GM21367 (cell line): Measurements from ENCODE around the gene NUP210.

ENCODE experiments used
- ATAC-seq: cut with Tn5 transposase; IDR thresholded peaks from one replicate; pipeline ENCODE4 v1.9.1; 2021; ENCODE audit not compliant: unreplicated experiment

NUP210 gene

GRCh38 chr3:13325892-13326443 lies 94.2 kb downstream of the NUP210 start:
- no peak for ATAC-seq

DNA sequence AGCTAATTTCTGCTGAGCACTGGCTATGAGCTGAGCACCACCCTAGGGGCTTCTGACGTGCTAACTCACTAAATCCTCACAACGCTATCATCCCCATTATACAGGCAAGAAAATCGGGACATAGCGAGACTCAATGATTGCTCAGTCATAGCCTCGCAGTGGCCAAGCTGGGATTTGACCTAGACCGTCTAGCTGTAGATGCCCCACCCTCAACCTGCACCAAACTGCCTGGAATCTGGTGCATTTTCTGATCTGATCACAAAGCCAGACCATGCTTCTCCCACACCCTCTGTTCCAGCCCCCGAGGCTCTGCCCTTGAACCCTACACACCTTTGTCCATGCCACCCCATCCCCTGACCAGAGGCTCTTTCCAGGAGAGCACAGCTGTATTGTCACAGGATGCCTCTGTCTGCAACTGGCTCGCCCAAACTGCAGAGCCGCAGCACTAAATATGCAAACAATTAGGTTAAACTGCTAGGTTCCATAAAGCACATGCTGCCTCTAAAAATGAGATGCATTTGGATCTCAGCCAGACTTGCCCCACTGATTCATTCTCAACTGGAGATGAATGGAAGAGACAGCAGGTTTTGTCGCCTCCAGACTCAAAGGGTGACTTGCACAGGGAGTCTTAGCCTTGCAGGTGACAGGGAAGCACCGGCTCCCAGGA lies 95.2 kb downstream of the NUP210 start:
- no peak for ATAC-seq

DNA sequence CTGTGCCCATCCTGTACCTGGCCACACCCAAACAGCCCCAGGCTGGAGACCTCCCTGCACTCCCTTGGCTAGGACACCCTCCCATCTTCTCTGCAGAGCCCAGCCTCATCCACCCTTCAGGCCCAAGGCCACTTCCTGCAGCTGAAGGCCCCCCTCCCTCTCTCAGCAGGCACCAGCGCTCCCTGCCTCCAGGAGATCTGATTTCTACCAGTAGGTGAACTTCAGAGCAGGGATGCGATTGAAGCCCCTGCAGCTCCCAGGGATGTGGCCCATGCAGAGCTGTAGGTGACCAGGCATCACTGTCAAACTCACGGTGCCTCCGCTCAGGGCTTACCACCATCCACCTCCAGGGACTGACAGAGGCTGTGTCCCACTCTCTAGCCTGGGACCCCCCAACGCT lies 96.3 kb downstream of the NUP210 start:
- ATAC-seq = no peak

- no peak for ATAC-seq
Measured at GRCh38 chr3:13322324-13322723, 97.8 kb downstream of the NUP210 start.

DNA sequence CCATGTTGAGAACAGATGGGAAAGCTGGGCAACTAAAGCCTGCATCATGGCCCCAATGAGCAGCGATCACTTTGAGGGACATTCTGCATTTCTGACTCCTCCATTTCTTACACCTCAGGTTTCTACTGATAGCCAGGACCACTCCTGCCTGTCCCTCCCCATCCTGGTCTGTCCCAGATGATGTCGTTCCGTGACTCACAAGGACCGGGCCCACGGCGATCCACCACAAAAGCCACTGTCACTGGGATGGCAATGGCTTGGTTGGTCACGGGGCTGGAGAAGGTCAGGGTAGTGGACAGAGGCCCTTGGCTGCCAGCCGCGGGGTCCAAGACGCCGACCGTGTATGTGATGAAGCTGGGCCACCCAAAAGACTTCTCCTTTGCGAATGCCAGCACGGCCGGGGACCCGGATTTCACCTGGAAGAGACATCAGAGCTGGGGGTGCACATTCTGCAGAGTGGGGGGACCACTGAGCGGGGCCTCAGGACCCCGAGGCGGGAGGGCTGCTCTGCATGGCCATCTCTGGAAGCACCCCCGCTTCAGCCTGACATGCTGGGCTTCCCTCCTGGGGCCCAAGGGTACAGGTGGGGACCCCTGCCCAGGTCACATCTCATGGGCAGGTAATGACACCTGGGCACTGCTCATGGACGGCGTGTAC lies 100.4 kb downstream of the NUP210 start:
- no peak for ATAC-seq

DNA sequence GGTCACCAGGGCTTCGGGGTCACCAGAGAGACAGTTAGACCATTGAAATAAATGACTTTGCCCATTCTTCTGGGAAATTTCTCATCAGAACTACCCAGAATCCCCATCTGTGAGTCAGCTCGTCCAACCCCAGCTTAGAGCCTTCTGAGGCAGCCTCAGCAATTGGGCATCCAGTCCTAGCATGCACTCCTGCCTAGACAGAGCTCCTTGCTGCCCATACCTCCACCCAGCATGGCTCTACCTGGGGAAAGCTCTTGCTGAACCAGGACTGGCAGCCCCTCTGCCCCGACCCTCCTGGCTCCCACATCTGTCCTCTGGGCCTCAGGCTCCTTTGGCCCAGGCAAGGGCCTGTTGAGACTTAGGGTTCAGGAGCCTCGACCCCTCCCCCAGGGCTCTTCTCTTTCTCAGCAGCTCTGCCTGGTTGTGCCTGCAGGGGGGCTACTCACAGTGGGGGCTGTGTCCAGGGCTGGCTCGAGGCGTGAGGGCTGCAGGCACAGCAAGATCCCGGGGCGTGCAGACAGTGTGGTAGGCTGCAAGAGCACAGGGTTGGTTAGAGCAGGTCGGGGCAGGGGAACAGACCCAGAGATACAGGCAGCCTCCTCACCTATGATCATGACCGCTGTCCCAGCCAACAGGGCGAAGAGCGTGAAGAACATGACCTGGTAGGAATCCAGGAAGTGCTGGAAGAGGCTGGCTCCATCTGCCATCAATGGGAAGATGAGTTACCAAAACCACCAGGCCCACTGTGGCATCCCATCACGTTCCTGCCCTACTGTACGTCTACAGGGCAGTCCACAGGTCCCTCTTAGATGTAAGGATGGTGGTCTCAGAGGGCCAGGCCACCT lies 101.3 kb downstream of the NUP210 start:
- ATAC-seq = no peak

DNA sequence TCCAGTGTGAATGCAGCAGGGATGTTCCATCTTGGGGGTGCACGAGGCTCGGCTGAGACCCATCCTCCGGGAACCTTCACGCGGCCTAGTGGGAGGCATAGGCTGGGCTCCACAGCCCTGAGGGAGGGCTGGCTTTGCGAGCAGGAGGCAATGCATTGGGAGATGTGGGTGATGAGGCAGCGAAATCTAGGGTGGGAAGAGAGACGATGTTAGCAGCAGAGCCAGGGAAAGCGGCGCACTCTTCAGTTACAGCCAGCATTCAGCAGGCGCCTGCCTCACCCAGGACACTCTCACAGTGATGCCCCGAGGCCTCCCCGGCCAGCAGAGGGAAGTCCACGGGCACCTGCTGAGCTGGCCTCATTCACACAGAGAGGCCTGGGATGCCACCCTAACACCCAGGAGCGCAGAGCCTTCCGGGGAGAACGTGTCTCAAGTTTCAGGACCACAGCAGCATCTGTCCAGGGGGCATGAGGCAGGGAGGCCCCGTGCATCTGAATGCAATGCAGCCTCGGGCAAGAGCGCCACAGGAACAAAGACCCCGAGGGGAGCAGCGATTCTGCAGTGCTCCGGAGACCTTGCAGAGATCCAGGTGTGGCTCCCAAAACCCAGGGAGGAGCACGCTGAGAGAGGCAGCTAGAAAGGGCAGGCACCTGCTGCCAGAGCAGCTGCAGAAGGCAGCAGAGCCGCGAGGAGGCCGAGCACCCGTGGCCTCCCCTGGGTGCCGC lies 102.4 kb downstream of the NUP210 start:
- ATAC-seq = no peak

GRCh38 chr3:13316603-13317002 lies 103.5 kb downstream of the NUP210 start:
- no peak for ATAC-seq

- ATAC-seq = no peak
Measured at GRCh38 chr3:13314877-13315276, 105.2 kb downstream of the NUP210 start.

GRCh38 chr3:13313813-13314212 lies 106.3 kb downstream of the NUP210 start:
- no peak for ATAC-seq

DNA sequence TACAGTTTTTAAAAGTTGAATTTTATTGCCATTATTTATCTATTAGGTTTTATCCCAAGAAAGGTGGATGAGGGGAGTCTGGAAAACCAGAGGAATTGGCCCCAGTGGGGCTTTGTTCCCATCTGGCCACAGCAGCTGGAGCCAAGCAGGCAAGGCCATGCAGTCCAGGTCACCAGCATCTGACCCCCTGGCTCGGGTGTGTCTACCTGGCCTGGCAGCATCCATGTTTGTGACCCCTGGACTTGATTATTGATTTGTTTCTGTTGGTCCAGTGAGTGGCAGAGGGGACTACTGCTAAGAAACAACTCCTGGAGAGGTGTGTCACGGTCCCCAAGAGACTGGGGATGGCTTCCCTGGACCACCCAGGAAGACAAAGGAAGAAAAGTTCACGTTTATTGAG lies 111.1 kb downstream of the NUP210 start:
- ATAC-seq = no peak

- ATAC-seq = no peak
Measured at GRCh38 chr3:13308380-13308801, 111.7 kb downstream of the NUP210 start.

GRCh38 chr3:13307041-13307440 lies 113.1 kb downstream of the NUP210 start:
- no peak for ATAC-seq

GRCh38 chr3:13305623-13306022 lies 114.5 kb downstream of the NUP210 start:
- no peak for ATAC-seq

DNA sequence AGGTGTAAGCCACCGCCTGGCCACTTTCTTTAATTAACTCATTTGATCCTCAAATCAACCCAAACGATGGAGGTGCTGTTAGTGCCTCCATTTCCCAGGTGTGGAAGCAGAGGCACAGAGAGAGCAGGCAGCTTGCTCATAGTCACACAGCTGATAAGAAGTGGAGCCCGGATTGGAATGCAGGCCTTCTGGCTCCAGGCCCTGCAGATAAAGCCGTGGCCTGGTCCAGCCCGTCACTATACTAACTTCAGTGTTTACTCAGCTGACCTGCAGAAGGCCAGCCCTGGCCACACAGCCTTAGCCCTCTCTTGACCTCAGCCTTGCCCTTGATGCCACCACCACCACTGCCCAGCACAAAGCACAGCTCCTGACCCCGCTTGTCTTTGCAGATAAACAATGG lies 116.7 kb downstream of the NUP210 start:
- ATAC-seq = no peak

DNA sequence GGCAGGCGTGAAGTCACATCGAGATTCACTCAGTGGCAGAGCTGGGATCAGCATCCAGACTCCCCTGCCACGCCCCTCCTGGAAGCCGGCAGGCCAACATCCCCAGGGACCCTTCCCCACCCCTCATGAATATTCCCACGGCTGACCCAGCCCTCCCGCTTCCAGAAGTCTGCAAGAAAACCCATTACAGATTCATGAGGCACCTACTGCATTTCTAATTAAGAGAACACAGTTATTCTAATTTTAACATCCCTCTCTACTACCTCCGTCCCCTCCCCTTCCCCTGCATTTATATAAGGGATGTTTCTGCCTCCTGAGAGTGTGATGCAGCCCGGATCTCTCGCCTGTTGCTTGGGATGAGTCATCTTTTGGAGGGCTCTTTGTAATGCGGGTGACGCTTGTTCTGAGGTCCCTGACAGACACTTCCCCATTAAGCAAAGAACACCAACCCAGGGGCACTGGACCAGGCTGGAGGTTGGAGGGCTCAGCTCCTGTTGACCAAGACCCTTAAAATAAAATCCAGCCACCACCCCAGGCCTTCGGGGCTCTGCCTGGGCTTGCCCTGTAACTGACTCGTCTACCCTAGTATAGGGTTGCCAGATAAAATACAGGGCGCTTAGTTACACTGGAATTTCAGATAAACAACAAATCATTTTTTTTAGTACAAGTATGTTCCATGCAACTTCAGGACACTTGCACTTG lies 118.7 kb downstream of the NUP210 start:
- ATAC-seq = no peak

- ATAC-seq = no peak
Measured at GRCh38 chr3:13300546-13301285, 119.4 kb downstream of the NUP210 start.

DNA sequence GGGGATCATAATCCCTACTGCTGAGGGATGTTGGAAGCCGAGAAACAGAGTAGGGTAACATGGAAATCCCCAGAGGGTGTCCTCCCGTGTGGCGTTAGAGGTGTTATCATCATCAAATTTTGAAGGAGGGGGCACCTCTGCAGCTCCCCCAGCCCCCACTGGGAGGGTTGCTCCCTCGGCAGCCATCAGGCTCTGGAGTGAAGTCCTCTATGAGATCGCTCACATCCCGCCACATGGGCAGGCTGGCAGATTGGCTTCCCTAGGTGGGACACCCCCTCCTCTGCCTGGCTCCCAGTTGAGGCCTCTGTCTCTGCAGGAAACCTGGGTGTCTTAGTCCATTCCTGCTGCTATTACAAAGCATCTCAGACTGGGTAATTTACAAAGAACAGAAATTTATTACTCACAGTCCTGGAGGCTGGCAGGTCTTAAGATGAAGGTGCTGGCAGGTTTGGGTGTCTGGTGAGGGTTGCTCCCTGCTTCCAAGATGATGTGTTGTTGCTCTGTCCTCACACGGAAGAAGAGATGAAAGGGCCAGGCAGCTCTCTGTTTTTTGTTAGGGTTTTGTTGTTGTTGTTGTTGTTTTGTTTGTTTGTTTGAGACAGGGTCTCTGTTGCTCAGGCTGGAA lies 120.5 kb downstream of the NUP210 start:
- ATAC-seq = no peak

DNA sequence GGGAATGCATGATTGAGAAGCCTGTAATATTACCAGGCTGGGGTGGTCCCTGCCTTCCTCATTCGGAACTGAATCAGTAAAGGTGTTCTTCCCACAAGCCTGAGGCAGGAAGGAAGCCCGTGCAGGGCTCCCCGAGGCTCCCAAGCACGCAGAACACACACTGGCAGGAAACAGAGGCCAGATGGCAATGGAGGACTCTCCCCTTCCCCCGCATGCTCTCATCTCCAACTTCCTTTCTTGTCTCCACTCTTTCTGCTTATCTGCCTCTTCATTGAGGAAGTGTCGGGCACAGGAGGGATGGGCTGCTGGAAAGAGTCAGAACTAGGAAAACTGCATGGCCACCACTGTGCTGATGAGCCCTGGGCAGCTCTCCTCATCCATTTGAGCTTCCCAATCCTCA lies 123.5 kb downstream of the NUP210 start:
- ATAC-seq = no peak
